Activated CD8-positive, alpha-beta memory T cell treated with anti-CD3 and anti-CD28 coated beads, Interleukin-2, amount 50 U/mL, for 1 hour (primary cell): ENCODE measurements around the gene SPTLC3.

Source experiments
- DNase-seq: peaks from one replicate; pipeline ENCODE4 v3.0.0-alpha.2; 2020; ENCODE audit errors: extremely low read depth

Gene SPTLC3

DNA sequence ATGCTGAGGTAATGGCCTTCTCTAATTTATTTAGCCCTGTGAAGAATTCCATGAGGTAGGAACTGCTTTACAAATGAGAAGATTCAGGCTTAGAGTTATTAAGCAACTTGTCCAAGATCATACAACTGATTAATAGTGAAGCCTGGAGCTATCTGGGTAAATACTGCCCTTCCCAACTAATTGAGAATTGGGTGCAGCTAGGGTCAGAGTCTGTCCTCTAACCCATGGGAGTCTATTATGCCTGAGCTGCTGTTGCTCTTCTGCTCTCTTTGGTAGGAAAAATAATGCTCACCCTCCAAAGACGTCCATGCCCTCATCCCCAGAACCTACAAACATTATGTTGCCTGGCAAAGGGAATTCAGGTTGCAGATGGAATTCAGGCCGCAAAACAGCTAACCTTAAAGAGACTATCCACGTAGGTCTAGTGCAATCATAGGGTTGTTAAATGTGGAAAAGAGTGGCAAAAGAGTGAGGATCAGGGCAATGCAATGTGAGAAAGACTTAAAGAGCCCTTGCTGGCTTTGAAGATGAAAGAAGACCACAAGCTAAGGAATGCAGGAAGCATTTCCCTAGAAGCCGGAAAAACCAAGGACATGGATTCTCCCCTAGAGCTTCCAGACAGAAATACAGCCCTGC, 90.1 kb downstream of the SPTLC3 start:
- DNase-seq = no peak

DNA sequence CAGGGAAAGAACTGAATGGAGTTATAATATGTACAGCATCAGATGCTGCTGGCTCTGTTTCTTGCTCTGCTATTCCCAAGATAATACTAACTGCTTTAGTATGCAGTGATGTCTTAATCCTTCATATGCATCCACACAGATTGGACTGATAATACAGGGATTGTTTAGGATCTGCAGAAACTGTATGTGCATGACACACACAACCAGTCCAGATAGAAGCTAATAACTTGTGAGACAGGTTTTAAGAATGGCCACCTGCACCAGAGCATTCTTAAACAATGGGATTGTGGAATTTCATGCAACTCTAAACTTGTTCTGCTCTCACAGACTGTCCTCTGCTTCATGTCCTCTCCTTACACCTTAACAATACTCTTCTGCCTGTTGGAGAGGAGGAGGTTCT, 90.9 kb downstream of the SPTLC3 start:
- DNase-seq = no peak

DNA sequence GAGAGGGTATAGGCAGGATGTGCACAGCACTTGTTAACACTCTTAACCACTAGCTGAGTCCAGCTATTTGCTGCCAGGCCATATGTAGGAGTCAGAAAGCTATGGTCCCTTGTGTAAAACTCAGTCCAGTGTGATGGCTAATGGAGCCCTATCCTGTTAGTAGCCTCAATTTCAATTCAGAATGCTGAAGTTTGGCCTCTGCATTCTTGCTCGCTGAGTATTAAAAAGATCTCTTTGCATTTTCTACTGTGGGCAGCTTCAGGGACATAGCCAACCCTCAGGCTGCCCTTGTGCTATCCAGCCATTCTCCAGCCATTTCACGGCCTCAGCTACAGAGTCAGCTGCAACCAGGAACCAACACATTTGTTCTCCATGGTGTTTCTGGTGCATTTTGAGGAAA, 92.5 kb downstream of the SPTLC3 start:
- no peak for DNase-seq

DNA sequence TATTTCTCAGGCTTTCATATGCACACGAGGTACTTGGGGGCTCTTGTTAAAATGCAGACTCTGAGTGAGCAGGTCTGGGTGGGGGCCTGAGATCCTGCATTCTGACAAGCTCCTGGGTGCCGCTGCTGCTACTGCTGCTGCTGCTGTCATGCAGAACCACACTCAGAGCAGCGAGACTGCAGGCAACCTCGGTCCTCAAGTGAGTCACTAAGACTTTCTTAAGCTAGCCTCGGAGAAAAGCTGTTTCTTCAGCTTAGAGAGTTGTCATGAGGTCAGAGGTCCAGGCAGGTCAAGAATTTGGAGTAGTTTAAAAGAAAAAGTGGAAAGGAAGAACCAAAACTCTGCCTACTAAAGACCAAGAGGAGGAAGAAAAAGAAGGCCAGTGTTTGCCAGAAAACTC, 92.9 kb downstream of the SPTLC3 start:
- DNase-seq = no peak

DNA sequence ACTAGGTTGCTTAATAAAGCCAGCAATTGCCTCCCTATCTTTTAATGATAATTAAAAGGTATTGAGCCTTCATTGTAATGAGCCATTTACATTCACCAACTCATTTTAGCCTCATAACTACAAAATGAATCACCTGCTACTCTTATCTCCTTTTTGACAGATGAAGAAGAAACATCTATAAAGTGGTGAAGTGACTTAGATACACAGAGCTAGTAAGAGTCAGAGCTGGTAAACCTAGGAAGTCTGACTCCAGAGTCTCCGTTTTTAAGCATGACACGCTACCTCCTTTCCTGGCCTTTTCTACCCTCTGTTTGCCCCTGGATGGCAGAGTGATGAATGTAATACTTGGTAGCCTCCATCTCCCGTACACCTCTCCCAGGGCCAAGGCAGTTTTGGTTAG, 93.5 kb downstream of the SPTLC3 start:
- DNase-seq = no peak

DNA sequence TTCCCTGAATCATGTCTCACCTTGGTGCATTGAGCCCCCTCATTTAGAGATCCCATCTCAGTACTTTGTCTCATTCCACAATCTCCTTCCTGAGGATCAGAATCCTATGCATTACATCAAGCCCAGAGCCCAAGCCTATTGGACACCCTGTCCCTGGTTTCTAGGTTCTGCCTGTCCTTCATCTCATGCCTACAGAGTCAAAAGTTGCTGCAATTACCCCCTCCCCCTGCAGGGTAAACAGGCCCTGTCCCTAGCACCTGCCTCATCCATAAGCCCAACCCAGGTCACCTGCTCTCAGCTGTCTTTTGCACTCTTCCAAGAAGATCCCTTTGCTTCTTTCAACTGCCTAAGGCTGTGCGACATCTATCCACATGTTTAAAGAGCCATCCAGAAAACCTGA, 93.9 kb downstream of the SPTLC3 start:
- DNase-seq = no peak

DNA sequence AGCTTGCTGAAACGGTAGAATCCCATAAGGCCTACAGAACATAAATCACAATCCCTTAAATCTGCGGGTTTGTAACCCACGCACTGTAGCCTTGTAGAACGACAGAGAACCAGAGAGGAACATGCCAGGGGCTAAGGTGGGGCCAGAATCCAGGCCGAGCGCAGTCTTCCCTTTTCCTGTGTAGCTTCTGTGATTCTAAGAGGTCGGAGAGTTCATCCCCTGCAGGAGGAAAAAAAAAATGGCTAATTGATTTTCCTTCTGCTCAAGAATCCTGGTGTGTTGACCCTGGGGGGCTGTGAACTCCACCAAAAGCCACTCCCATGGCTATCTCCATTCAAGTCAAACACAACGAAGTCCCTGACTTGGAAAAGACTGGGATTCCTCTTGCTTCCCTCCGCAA, 96.3 kb downstream of the SPTLC3 start:
- DNase-seq = no peak

DNA sequence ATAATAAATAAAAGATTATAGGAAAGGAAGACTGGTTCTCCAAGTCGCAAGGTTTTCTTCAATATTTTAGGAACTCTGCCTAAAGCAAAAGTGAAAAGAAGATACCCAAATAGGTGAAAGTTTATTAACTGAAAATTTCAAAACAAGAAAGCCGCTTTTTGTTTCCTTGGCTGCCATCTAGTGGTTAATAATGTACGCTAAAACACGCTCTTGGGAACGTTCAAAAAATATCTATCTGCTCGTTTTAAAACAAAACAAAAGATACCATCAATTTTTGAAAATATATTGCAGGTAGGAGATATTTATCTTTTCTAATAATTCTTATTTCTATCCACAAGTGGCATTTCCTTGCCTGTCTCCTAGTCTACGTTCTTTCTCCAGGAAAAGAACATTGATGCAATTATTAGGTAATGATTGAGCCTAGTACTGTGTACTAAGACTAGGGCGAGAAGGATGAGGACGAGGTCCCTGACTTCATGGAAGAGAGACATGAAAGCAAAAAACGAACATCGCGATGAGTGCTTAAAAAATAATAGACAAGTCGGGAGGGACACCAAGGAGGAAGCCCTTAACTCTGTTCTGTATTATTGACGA, 97.2 kb downstream of the SPTLC3 start:
- DNase-seq = no peak

DNA sequence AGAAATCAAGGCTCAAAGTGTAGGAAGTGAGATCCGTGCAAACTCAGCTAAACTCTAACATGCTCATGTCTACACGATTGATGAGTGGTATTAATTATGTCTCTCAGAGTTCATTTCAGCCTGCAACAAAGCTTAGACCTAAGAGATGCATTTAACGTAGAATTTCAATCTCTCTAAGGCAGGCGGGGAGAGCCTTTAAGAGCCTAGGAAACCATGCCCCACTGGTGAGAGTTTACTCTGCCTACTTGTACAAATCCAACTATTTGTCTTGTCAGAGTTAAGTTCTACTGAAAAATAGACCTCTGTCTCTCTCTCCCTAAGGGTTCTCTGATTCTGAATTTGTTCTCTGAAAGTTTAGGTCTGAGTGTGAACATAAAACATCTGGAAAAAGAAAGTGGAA, 100.9 kb downstream of the SPTLC3 start:
- DNase-seq = no peak

DNA sequence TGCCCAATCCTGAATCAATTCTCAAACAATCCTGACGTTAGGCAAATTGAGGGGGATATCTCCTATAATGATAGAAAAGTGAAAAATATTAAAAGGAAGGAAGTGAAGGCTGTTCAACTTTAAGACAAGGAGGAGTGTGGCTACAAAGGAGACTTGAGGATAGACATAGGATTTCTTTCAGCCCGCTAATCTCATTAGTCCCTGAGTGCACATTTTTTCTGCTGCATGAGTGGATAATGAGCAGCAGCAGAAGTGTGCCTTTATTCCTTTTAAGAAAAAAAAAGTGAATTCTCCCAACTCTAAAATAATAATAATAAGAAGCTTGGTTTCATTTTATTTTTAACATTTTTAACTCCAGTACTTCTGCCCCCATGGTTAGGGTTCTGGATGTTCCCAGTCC, 102.0 kb downstream of the SPTLC3 start:
- no peak for DNase-seq

DNA sequence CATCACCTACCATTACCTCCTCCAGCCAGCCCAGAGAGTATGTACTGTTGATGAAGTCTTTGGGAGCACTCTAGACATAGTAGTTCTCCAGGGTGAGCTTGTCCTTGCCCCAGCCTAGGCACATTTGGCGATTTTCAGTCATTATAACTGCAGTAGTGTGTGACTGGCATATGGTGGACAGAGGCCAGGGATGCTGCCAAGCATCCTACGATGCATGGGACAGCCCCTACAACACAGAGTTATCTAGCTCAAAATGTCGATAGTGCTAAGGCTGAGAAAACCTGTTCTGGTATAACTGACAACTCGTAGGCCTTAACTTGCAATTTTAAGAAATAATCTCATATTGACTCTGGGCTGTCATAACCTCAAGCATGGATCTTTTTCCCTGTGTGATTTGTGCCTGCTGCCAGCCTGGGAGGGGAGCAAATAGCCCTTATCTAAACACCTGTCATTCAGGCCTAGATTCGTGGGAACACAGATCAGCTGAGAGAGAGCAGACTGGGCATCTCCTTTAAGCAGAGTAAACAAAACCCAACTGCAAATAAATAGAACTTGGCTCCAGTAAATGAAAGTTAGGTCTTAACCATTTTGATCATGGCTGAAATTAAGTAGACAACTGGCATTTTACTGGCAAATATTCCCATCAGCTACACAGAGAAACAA, 102.6 kb downstream of the SPTLC3 start:
- DNase-seq = no peak

DNA sequence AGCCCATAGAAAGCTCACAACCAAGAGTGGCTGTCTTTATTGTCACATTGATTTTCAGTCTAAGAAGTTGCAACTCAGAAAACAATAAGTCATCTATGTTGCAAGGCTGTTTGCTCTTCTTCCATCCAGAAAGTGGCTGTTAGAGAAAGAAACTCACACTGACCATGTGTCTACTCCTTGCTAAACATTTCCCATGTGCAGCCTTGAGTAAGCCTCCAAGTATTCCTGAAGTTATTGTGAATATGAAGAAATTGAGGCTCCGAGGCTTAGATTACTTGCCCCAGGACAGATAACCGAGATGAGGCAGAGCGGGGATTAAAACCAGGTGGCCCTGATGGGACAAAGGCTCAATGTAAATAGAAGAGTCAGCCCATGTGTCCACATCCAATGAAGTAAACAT, 105.0 kb downstream of the SPTLC3 start:
- DNase-seq = no peak

DNA sequence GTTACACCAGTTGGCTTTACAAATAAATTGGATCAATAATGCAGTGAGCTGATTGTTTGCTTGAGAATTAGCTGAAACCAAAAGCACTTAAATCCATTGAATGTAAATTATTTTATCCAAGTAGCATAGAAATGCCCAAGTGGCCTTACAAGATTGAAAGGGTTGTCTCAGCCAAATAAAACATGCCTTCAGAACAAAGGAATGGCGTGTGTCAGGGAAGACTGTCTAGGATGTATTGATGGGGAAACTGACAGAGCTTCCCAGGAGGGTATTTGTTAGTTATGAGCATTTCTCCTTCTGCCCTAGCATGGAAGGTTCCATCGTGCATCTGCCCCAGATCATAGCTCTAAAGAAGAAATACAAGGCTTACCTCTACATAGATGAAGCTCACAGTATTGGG, 108.4 kb downstream of the SPTLC3 start:
- no peak for DNase-seq

DNA sequence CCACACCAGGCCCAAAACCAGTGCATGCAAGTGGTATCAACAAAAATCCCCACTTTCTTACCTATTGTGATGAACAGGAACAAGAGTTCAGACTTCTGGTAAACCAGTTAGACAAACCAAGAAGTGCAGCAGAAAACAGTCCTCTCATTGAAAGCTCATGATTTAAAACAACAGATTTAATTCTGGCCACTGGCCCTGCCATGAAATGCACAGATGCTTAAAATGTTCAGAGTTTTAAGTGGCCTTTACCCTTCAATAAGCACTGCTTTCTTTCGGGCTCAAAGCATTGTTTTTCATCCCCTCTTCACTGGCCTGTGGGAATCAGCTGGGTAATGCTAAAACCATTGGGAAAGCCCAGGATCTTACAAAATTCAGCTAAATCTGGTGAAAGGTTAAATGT, 109.9 kb downstream of the SPTLC3 start:
- no peak for DNase-seq

DNA sequence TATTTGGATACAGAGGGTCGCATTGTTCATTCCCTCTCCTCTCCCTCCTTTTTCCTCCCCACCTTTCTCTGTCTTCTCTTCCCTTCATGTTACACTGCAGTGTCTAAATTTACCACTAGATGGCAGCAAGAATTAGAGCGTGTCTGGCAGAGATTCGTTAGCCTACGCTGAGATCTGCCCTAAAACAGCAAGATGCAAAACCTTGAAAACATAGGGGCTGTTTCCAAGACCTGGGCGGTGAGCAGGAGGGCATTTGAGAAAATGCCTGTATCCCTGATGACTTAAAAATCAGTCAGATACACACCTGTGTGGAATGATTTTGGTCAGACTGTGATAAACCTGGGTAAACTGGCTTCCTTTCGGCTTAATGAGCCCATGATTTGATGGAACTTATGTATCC, 110.8 kb downstream of the SPTLC3 start:
- DNase-seq = no peak

DNA sequence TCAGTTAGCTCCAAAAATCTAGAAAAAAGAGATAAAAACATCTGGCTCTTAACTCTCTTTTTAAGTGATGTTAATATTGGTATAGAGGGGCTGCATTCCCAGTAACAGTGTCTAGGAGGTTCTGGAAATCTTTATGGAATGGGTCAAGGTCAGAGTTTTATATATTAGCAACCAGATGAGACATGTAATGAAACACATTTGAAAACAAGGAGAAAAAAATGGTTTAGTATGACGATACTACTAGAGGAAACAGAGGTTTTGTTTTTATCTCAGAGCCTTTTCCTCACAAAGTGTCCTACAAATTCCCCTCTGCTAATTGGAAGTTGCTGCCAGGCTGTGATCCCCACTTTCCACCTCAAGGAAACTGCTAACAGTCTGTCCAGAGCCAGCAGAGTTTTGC, 111.7 kb downstream of the SPTLC3 start:
- no peak for DNase-seq

DNA sequence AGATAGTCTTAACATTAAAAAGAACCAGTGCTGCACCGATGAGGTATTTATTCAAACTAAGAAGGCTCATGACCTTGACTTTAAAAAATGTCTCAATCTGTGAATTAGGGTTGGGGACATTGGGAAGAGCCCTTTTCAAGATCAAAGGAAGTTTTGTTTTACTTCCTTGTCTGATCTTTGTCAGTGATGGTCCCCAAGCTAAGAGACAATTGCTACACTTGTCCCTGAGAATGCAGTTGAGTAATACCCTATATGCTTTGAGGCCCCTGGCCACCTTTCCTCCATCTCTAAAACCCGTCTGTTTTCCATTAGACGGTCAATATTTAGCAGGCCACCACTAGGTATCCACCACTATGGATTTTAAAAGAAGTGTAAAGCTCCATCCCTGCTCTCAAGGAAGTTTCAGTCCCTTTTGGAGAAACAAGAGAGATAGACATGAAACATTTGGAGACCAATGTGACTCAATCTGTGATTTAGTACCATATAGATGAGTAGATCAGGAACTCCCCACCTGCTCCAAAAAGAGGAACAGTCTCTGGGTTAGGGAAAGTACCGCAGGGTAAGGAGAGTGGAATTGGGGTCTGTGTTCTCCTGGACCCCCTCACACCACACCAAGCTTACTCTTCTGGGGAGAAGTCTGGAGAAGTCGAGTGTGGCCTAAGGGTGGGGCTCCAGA, 113.2 kb downstream of the SPTLC3 start:
- no peak for DNase-seq

DNA sequence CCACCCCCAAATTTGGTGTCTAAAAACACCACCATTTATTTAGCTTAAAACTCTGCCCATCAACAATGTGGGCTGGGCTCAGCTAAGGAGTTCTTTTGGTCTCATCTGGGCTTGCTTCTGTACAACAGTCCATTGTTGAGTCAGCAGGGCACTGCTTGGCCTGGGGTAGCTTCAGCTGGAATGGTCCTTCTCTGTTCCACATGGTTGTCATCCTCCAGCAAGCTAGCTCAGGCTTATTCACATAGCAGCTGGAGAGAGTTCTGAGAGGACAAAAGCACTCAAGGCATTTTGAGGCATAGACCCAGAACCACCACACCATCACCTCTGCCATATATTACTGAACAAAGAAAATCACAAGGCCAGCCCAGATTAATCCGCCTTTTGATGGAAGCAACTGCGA, 116.7 kb downstream of the SPTLC3 start:
- no peak for DNase-seq

DNA sequence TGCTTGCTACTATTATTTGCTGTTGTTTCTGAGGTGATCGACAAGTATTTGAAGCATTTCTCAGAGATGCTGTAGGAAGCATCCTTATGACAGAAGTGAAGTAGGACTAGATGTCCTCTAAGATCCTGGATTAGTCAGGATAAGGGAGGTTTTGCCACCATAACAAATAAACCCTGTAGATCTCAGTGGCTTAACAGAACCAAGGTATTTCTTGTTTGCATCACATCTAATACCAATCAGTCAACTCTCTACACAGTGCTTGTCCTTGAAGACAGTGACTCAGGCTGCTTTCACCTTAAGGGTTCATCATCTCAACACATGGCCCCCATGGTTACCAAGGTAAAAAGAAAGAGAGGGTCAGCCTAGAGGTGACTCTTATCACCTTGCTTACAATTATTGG, 119.4 kb downstream of the SPTLC3 start:
- no peak for DNase-seq

DNA sequence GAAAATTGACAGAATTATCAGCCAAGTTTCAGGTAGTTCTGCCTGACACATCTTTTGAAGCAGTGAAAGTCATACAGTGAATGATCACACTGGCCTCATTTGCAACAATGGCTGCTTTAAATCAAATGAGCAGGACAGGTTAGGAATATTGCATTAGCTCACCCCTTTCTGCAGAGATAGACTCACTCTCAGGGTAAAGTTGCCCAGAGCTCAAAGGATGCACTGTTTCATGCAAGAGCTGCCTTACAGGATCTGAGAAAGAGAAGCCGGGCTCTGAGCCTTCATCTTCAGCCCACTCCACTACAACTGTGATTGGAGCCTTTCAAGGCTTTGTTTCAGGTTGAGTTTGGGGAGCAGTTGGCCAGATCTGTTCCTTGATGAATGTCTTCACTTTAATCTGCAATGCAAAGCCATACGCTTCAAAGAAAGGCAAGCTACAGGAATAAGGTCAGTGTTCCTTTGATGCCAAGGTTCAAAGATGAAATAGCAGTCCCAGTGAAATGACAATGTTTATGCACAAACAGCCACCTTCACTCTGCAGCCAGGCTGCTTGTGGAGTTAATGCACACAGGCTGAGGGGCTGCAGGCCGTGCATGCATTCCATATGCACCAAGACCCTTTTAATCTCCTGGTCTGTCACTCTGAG, 121.4 kb downstream of the SPTLC3 start:
- no peak for DNase-seq

DNA sequence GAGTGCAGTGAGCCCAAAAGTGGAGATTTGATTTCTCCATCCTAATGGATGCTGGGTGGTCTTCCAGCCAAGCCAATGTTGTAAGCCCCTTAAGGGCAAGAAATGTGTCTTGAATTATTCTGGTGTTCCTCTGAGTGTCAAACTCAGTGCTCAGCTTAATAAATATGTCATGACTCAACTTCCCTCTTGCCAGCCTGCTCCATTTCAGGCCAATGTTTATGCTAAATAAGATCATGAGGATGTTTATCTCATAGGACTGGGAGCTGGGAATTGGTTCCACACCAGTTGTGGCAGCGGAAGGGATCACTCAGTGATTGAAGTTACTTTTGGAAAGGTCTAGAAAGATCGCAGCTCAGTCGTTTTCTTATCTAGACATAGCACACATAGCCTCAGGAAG, 121.9 kb downstream of the SPTLC3 start:
- no peak for DNase-seq

DNA sequence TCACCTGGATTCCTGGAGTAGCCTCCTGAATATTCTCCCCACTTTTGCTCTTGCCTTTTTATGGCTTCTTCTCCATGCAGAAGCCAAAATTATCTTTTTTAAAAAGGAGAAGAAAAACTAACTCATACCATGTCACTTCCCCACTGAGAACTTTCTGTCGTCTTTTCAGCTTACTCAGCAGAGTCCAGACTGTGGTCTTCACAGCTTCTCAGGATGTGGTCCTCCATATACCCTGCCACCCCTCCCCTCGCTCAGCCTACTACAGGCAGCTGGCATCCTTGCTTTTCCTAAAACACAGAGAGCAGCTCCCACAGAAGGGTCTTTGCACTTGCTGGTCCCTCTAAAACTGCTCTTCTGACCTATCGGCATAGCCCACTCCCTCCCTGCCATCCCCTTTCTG, 122.9 kb downstream of the SPTLC3 start:
- DNase-seq = no peak
